SU-DHL-6 (cell line): Measurements from ENCODE around the gene MYL6.

Experiments used
- CTCF ChIP-seq: fragments of 200-600 bp; sonication (generic); IDR thresholded peaks from one replicate; pipeline ENCODE4 v1.5.1; 2017; ENCODE audit warnings: antibody characterized with exemption, mild to moderate bottlenecking, low read length, moderate library complexity; ENCODE audit not compliant: insufficient read depth, poor library complexity, severe bottlenecking
- EZH2phosphoT487 ChIP-seq: fragments of 200-600 bp; sonication (generic), shearing (Covaris generic); conservative IDR thresholded peaks from 2 replicates; pipeline ENCODE4 v1.6.1; 2018; ENCODE audit warnings: mild to moderate bottlenecking, antibody characterized with exemption, low read length, moderate library complexity, mixed read lengths

- TF ChIP-seq CTCF, result no peak
- no peak for TF ChIP-seq EZH2phosphoT487
Measured at GRCh38 chr12:56143870-56144269, 14.3 kb upstream of the MYL6 start.
